Osteoblast (primary cell): Measurements from ENCODE around the gene OPCML. TPM values are rescaled to one million over a fixed set of nuclear protein-coding genes. Genes with fewer than 3 reads are reported as not detected.

ENCODE experiments used
- DNase-seq: peaks from one replicate; pipeline ENCODE4 v3.0.0; 2011; ENCODE audit warnings: low spot score, mixed read lengths; ENCODE audit not compliant: insufficient read length; ENCODE audit errors: missing footprints
- H2AFZ ChIP-seq: 2 replicates; pipeline ENCODE4 v1.6.0; 2011; ENCODE audit warnings: mild to moderate bottlenecking, low read length
- H3K27ac ChIP-seq: 2 replicates; pipeline ENCODE4 v1.5.1; 2011; ENCODE audit warnings: mild to moderate bottlenecking, low read depth, low read length, moderate library complexity
- H3K27me3 ChIP-seq: 2 replicates; pipeline ENCODE4 v1.6.0; 2012; ENCODE audit warnings: mild to moderate bottlenecking, control low read depth, inconsistent platforms, low read length, moderate library complexity; ENCODE audit not compliant: insufficient read depth
- H3K36me3 ChIP-seq: 2 replicates; pipeline ENCODE4 v1.5.1; 2011; ENCODE audit warnings: mild to moderate bottlenecking, low read length, control low read depth, moderate library complexity; ENCODE audit not compliant: insufficient read depth
- H3K4me1 ChIP-seq: 2 replicates; pipeline ENCODE4 v1.5.1; 2011; ENCODE audit warnings: mild to moderate bottlenecking, low read length, control low read depth, moderate library complexity; ENCODE audit not compliant: insufficient read depth
- H3K4me2 ChIP-seq: 2 replicates; pipeline ENCODE4 v1.6.0; 2011; ENCODE audit warnings: mild to moderate bottlenecking, low read length; ENCODE audit not compliant: insufficient read depth
- H3K4me3 ChIP-seq: fragments of 200-600 bp; sonication (generic); 3 replicates; pipeline ENCODE4 v1.5.1; 2012; ENCODE audit warnings: mild to moderate bottlenecking, low read length, inconsistent platforms; ENCODE audit not compliant: insufficient read depth
- H3K79me2 ChIP-seq: 2 replicates; pipeline ENCODE4 v1.6.0; 2012; ENCODE audit warnings: mild to moderate bottlenecking, low read length, control low read depth, inconsistent platforms; ENCODE audit not compliant: insufficient read depth
- H3K9me3 ChIP-seq: 2 replicates; pipeline ENCODE4 v1.5.1; 2011; ENCODE audit warnings: low read depth, low read length, control low read depth
- H4K20me1 ChIP-seq: 2 replicates; pipeline ENCODE4 v1.6.0; 2012; ENCODE audit warnings: mild to moderate bottlenecking, low read length, control low read depth; ENCODE audit not compliant: insufficient read depth
- total RNA-seq: library from RNA; depleted of rRNA; stranded (reverse); fragments of >200 nt; gene quantifications from 2 replicates; pipeline ENCODE4 v1.2.3, GENCODE V29; 2012
- TF ChIP-seq, protein P1 (sequence below): IDR thresholded peaks from 2 replicates; pipeline ENCODE4 v1.5.1; 2011; ENCODE audit warnings: mild to moderate bottlenecking, low read depth, low read length, moderate library complexity; ENCODE audit errors: extremely low read depth

Gene OPCML
- total RNA-seq, 1 donor, result 0.36 TPM

- Histone ChIP-seq H3K27ac (no peak overlapping the region), H4K20me1 (no peaks in the 10 kb centered on the region), H3K27me3 (no peaks in the 10 kb centered on the region), H3K79me2 (no peaks in the 10 kb centered on the region), H3K4me3 (no peak overlapping the region), H3K9me3 (no peaks in the 10 kb centered on the region), H3K4me2 (no peak overlapping the region), H2AFZ (no peak overlapping the region), H3K36me3 (no peaks in the 10 kb centered on the region), H3K4me1 (no peaks in the 10 kb centered on the region)
- DNase-seq, result no peak
- TF ChIP-seq, protein P1, sequence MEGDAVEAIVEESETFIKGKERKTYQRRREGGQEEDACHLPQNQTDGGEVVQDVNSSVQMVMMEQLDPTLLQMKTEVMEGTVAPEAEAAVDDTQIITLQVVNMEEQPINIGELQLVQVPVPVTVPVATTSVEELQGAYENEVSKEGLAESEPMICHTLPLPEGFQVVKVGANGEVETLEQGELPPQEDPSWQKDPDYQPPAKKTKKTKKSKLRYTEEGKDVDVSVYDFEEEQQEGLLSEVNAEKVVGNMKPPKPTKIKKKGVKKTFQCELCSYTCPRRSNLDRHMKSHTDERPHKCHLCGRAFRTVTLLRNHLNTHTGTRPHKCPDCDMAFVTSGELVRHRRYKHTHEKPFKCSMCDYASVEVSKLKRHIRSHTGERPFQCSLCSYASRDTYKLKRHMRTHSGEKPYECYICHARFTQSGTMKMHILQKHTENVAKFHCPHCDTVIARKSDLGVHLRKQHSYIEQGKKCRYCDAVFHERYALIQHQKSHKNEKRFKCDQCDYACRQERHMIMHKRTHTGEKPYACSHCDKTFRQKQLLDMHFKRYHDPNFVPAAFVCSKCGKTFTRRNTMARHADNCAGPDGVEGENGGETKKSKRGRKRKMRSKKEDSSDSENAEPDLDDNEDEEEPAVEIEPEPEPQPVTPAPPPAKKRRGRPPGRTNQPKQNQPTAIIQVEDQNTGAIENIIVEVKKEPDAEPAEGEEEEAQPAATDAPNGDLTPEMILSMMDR, result no peak
Observed at GRCh38 chr11:133034929-133035328, 497.4 kb downstream of the OPCML start.

- Histone ChIP-seq H4K20me1 (no peaks in the 10 kb centered on the region), H2AFZ (no peak overlapping the region), H3K36me3 (no peaks in the 10 kb centered on the region), H3K4me1 (no peaks in the 10 kb centered on the region), H3K4me2 (no peak overlapping the region), H3K79me2 (no peaks in the 10 kb centered on the region), H3K27ac (no peak overlapping the region), H3K4me3 (no peak overlapping the region), H3K27me3 (no peaks in the 10 kb centered on the region), H3K9me3 (no peaks in the 10 kb centered on the region)
- DNase-seq, result no peak
- TF ChIP-seq, protein P1, result no peak
Observed at GRCh38 chr11:133029107-133029506, 503.2 kb downstream of the OPCML start.

GRCh38 chr11:133026952-133027351, 505.3 kb downstream of the OPCML start:
- Histone ChIP-seq H3K4me1 (no peaks in the 10 kb centered on the region), H3K4me2 (no peak overlapping the region), H3K27ac (no peak overlapping the region), H3K36me3 (no peaks in the 10 kb centered on the region), H3K4me3 (no peak overlapping the region), H3K9me3 (no peaks in the 10 kb centered on the region), H4K20me1 (no peaks in the 10 kb centered on the region), H3K27me3 (no peaks in the 10 kb centered on the region), H3K79me2 (no peaks in the 10 kb centered on the region), H2AFZ (no peak overlapping the region)
- TF ChIP-seq, protein P1, result no peak
- DNase-seq, result no peak

- Histone ChIP-seq H3K4me2 (no peak overlapping the region), H2AFZ (no peak overlapping the region), H3K79me2 (no peaks in the 10 kb centered on the region), H3K27ac (no peak overlapping the region), H3K36me3 (no peaks in the 10 kb centered on the region), H3K4me1 (no peaks in the 10 kb centered on the region), H3K27me3 (peaks cover 4% of the 10 kb centered on the region), H3K9me3 (no peaks in the 10 kb centered on the region), H4K20me1 (no peaks in the 10 kb centered on the region), H3K4me3 (no peak overlapping the region)
- DNase-seq, result no peak
- TF ChIP-seq, protein P1, result no peak
Observed at GRCh38 chr11:133024301-133024700, 508.0 kb downstream of the OPCML start.
